ENCODE data around the gene KLHL24. TPM values are rescaled to one million over a fixed set of nuclear protein-coding genes. Genes with fewer than 3 reads are reported as not detected.

The KLHL24 gene
- total RNA-seq, 6 experiments from 2014 or later = 5.6 to 15.1 (median 6.7) TPM

DNA sequence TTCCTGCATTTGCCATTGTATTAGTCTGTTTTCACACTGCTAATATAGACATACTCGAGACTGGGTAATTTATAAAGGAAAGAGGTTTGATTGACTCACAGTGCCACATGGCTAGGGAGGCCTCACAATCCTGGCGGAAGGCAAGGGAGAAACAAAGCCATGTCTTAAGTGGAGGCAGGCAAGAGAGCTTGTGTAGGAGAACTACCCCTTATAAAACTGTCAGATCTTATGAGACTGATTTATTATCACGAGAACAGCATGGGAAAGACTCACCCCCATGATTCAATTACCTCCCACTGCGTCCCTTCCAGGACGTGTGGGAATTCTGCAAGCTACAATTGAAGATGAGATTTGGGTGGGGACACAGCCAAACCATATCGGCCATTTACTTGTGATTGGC, 90.0 kb downstream of the KLHL24 start:
- Mint-ChIP-seq H3K27ac (peak overlapping the region; percentile 38; the same call in 1 of the 2 replicates), H3K9me3 (no peaks in the 10 kb centered on the region), H3K27me3 (ENCODE audit: insufficient read depth) (peaks cover 2% of the 10 kb centered on the region), H3K4me3 (no peak overlapping the region), H3K4me1 (ENCODE audit: low read depth) (no peaks in the 10 kb centered on the region; the same call in 1 of the 2 replicates), H3K36me3 (ENCODE audit: low read depth) (peaks cover 51% of the 10 kb centered on the region)
- no peak for DNase-seq
- TF ChIP-seq, protein P1, sequence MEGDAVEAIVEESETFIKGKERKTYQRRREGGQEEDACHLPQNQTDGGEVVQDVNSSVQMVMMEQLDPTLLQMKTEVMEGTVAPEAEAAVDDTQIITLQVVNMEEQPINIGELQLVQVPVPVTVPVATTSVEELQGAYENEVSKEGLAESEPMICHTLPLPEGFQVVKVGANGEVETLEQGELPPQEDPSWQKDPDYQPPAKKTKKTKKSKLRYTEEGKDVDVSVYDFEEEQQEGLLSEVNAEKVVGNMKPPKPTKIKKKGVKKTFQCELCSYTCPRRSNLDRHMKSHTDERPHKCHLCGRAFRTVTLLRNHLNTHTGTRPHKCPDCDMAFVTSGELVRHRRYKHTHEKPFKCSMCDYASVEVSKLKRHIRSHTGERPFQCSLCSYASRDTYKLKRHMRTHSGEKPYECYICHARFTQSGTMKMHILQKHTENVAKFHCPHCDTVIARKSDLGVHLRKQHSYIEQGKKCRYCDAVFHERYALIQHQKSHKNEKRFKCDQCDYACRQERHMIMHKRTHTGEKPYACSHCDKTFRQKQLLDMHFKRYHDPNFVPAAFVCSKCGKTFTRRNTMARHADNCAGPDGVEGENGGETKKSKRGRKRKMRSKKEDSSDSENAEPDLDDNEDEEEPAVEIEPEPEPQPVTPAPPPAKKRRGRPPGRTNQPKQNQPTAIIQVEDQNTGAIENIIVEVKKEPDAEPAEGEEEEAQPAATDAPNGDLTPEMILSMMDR (IDR thresholded peaks at IDR 0.05) = no peak

DNA sequence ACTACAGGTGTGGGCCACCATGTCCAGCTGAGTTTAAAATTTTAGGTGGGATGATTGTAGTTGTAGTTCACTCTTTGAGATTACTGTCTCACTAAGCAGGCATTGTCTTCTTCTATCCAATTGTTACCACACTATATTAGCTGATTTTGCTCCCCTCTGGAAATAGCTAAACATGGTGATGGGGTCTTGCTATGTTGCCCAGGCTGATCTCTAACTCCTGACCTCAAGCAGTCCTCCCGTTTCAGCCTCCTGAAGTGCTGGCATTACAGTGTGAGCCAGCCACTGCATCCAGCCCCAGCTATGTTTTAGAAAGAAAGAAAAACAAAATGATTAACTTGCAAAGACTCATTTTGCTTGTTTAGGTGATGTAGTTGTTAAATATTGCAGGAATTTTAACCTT, 92.8 kb downstream of the KLHL24 start:
- H3K4me3 Mint-ChIP-seq = no peak overlapping the region
- H3K4me1 Mint-ChIP-seq (ENCODE audit: low read depth) = no peaks in the 10 kb centered on the region
- TF ChIP-seq, protein P1 (IDR thresholded peaks at IDR 0.05) = no peak
- peaks cover 2% of the 10 kb centered on the region for H3K27me3 Mint-ChIP-seq (ENCODE audit: insufficient read depth)
- no peak overlapping the region for H3K27ac Mint-ChIP-seq
- H3K9me3 Mint-ChIP-seq = no peaks in the 10 kb centered on the region
- no peak for DNase-seq
- H3K36me3 Mint-ChIP-seq (ENCODE audit: low read depth) = peaks cover 43% of the 10 kb centered on the region

DNA sequence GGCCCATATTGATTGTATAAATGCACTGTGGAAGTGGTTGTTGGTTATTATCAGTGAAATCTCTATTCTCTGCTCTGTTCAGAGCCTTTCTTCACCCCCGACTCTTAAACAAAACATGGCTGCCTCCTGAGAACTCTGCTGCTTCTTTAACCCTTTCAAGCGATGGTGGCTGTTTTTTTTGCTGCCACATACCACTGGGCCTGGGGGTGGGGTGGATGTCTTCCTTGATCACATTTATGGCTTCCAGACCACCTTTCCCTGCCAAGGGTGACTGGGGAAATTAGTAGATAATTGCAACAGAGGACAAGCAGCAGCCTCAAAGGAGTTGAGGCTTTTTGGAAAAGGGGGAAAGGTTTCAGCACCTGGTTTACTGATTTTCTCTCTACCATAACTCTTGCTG, 94.9 kb downstream of the KLHL24 start:
- H3K27ac Mint-ChIP-seq = no peak overlapping the region
- DNase-seq = no peak
- no peaks in the 10 kb centered on the region for H3K9me3 Mint-ChIP-seq
- TF ChIP-seq, protein P1 (IDR thresholded peaks at IDR 0.05) = no peak
- H3K4me3 Mint-ChIP-seq = no peak overlapping the region
- peaks cover 13% of the 10 kb centered on the region for H3K4me1 Mint-ChIP-seq (ENCODE audit: low read depth)
- peaks cover 2% of the 10 kb centered on the region for H3K27me3 Mint-ChIP-seq (ENCODE audit: insufficient read depth)
- H3K36me3 Mint-ChIP-seq (ENCODE audit: low read depth) = peaks cover 59% of the 10 kb centered on the region

DNA sequence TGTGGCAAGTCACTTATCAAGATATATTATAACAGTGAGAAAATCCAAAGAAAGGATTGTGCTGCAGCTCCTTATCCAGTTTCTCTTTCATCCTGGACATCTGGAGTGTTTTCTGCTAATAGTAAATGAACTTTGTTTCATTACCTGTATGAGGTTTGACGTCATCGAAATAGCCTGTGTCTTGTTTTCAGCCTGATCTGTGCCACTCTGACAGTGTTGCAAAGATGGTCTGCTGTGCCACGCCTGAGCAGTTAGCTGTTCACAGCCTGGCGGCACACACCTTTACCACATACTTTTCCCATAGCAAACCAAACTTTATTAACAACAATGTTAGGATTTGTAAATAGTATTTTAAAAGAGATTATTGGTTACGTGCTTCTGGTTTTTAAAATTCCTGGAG, 96.2 kb downstream of the KLHL24 start:
- no peak for DNase-seq
- peaks cover 24% of the 10 kb centered on the region for H3K4me1 Mint-ChIP-seq (ENCODE audit: low read depth)
- TF ChIP-seq, protein P1 (IDR thresholded peaks at IDR 0.05) = no peak
- peaks cover 64% of the 10 kb centered on the region for H3K36me3 Mint-ChIP-seq (ENCODE audit: low read depth)
- peaks cover 2% of the 10 kb centered on the region for H3K27me3 Mint-ChIP-seq (ENCODE audit: insufficient read depth)
- no peak overlapping the region for H3K4me3 Mint-ChIP-seq
- H3K9me3 Mint-ChIP-seq = no peaks in the 10 kb centered on the region
- no peak overlapping the region for H3K27ac Mint-ChIP-seq

DNA sequence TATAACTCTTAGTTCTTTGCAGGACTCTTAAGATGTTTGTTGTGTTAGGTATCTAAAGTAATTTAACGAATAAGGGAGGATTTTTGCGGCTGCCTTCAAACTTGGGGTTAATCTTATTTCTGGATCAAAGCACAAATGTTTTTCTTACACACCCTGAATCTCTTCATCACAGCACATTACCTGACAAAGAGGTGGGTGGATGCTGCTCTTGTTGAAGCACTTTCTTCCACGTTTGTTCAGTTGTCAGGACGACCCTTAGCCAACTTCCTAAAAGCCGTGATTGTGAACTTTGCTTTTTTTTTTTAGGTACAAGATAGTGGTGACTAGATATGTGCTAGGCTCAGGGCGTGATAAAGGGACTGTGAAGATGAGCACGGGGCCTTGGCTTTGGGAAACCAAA, 98.1 kb downstream of the KLHL24 start:
- DNase-seq = no peak
- H3K27ac Mint-ChIP-seq = no peak overlapping the region
- no peak overlapping the region for H3K4me3 Mint-ChIP-seq
- H3K9me3 Mint-ChIP-seq = no peaks in the 10 kb centered on the region
- TF ChIP-seq, protein P1 (IDR thresholded peaks at IDR 0.05) = no peak
- H3K4me1 Mint-ChIP-seq (ENCODE audit: low read depth) = peaks cover 24% of the 10 kb centered on the region
- peaks cover 64% of the 10 kb centered on the region for H3K36me3 Mint-ChIP-seq (ENCODE audit: low read depth)
- no peaks in the 10 kb centered on the region for H3K27me3 Mint-ChIP-seq (ENCODE audit: insufficient read depth)

Other genes starting within 250 kb of the KLHL24 start
- under 1 TPM in 1 of 6 experiments, not detected in 5; 0.14 TPM for gene MCF2L2, start 207.0 kb upstream of the KLHL24 start, total RNA-seq (2021; fragmentation: NEBNext Ultra II Directional; extraction: Animal tissue kit (Norgen Biotek cat#: 25700))
- gene KLHL6, start 79.9 kb upstream of the KLHL24 start, total RNA-seq (2021; fragmentation: NEBNext Ultra II Directional; extraction: Animal tissue kit (Norgen Biotek cat#: 25700)) = not detected
- 10 to 100 TPM; 19.0 to 24.6 (median 20.7) TPM for gene YEATS2, start 62.2 kb downstream of the KLHL24 start, total RNA-seq (2021; fragmentation: NEBNext Ultra II Directional; extraction: Animal tissue kit (Norgen Biotek cat#: 25700))
- 1 to 10 TPM; 2.9 to 4.1 (median 3.7) TPM for gene MAP6D1, start 190.0 kb downstream of the KLHL24 start, total RNA-seq (2021; fragmentation: NEBNext Ultra II Directional; extraction: Animal tissue kit (Norgen Biotek cat#: 25700))
- gene PARL, start 249.3 kb downstream of the KLHL24 start, total RNA-seq (2021; fragmentation: NEBNext Ultra II Directional; extraction: Animal tissue kit (Norgen Biotek cat#: 25700)) = 10 to 100 TPM; 64.7 to 82.5 (median 81.4) TPM

All from HFFc6 (cell line).